HG03432 (cell line): ENCODE measurements around the gene BAG3.

Experiments
- ATAC-seq: cut with Tn5 transposase; IDR thresholded peaks from one replicate; pipeline ENCODE4 v1.9.1; 2021; ENCODE audit warnings: mild to moderate bottlenecking, moderate library complexity; ENCODE audit not compliant: unreplicated experiment

BAG3 gene

DNA sequence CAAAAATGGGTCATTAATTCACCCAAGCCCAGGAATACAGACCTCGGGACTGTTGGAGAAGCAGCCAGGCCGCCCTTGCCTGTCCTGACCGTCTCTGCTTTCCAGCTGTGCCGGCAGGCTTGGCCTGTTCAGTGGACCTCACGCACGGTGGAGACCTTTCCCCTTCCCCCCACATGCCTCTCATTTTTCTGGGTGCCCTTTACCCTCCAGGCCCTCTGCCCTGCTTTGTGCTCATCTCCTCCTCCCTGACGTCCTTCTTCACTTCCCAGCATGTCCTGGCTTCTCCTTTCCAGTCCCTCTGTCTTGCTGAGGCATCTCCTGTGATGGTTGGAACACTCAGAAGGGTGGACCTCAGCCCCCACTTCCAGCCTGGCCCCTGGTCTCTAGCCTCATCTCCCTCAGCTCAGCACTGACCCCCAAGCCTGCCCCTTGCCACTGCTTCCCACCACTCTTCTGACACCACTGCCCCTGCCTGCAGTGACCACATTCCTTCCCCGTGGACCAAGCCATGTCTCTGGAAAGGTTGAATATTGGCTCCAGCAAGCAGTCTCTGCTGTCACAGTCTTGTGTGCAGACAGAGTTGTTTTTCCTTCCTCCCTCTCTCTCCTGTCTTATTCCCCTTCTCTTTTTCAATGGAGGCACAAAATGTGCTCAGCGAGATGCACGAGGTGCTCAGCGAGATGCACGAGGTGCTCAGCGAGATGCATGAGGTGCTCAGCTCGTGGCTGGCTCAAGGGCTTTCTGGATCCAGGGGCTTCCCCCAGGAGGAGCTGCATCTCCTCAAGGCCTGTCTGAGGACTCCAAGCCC lies 14.9 kb downstream of the BAG3 start:
- no peak for ATAC-seq

DNA sequence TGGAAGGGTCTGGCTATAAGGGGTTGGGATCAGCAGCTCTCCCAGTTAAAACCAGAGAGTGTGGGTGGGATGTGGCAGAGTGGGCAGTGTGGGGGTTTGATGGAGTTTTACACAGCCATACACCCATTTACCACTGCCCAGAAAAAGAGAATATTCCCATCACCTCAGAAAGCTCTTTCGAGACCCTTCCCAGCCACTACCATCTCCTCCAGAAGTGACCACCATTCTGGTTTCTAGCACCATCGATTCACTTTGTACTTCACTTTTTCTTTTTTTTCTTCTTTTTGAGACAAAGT lies 15.5 kb downstream of the BAG3 start:
- no peak for ATAC-seq

DNA sequence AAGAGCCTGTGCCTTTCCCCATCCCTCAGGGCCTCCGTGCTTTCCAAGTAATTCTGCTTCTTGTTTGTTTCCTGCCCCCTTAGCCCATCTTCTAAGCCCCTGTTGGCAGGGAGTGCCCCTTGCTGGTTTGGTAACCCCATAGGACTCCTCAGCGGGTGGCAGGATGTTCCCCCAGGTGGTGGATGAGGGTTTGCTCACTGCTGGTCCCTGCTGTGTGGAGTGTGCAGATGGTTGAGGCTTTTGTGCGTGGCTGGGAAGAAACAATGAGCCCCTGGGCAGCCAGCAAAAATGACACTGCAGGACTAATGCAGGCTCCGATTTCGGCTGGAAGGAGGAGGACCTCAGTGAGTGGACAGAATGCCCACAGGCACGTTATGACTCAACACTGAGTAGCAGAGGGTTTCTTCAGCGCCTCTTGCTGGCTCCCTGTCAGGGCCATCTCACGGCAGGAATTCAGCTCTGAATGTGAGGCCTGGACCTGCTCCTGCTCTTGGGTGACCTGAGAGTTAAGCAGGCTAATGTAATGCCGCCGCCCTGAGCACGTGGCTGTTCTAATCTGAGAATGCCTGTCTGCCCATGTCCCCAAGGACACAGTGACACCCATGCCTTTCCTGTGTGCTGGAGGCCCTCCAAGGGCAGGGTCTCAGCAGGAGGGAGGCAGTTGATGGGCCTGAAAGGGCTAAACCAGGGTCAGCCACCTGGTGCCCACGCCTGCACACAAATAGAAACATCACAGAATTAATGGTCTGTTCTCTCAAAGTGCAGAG lies 16.6 kb downstream of the BAG3 start:
- no peak for ATAC-seq

DNA sequence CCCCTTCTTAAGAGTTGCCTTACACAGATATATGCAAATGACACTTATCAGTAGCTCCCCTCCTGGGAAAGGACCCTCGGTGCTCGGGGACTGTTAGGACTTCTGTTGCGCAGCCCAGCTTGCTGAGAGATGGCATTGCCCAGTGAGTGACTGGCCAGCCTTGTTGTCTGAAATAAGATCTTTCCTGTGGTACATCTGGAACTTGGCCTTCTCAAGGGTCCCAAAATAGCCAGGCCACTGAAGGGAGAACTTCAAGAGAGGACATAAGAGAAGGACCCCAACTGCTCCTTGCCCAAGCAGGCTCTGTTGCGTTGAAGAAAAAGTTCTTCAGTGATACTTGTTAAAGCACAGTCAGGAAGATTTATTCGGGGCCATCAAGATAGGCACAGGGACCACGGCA lies 17.3 kb downstream of the BAG3 start:
- ATAC-seq, result no peak

DNA sequence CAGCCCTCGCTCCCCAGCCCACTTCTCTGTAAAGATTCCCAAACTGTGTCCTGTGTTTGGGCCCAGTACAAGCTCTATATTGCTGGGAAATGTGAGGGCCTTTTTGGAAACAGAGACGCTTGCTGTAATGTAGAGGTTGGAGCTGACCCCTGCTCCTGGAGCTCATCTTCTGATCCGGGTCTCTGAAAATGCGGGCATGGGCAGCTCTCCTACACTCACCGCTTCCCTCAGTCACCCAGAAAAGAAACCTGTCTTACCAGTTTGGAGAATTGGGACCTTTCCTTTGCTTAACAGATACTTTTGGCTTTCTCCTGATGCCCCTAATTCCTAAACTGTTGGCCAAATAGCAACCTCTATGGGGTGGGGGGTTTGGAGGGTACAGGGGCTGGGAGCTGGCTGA lies 18.2 kb downstream of the BAG3 start:
- ATAC-seq, result no peak

DNA sequence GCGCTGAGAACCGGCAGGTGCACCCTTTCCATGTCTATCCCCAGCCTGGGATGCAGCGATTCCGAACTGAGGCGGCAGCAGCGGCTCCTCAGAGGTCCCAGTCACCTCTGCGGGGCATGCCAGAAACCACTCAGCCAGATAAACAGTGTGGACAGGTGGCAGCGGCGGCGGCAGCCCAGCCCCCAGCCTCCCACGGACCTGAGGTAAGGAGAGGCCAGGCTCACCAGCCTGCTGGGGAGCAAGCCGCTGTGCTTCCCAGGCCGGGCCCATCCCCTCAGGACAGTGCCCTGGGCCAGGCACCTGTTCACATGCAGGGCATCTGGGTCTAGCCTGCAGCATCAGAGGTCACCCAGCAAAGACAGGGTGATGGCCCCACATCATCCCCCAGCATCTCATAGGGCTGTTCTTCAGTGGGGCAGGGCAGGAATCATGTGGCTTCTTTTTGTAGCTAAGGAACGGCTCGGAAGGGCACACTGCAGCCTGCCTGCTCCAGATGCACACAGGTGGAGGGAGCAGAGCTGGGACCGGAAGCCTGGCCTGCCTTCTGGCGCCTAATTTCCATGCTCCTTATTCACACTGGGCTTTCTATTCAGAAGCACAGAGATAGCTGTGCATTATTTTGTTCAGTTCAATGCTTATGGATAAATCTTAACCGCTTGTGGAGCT lies 18.9 kb downstream of the BAG3 start:
- no peak for ATAC-seq

DNA sequence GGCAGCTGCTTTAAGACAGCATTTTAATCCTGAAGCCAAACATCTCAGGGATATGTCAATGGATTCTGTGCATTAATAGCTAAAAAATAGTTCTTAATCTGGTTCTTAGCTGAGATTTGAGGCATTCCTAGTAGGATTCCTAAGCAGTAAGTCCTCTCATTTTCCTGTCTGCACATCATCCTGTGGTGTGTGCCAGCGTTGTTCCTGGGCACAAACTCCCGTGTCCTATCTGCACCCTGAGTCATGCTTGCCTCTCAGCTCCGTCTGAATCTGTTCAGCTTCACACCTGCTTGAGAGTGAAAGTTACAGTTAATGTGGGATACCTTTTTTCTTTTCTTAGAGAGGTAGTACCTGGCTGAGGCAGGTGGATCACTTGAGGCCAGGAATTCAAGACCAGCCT lies 19.5 kb downstream of the BAG3 start:
- no peak for ATAC-seq

DNA sequence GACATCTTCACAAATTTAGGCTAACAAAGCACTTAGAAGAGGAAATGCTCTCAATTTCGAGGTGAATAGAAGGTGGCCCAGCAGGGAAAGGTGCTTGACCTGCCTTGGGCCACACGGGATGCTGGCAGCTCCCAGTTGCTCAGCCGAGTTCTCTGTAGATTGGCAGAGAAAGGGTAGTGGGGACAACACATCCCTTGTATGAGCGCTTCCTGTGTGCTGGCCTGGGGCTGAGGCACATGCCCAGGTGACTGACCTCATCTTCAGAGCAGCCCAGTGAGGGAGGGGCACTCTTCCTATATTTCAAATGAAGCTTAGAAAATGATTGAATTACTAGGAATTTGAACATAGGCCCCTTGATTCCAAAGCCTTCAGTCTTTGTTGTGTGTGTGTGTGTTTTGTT lies 20.2 kb downstream of the BAG3 start:
- ATAC-seq, result no peak

DNA sequence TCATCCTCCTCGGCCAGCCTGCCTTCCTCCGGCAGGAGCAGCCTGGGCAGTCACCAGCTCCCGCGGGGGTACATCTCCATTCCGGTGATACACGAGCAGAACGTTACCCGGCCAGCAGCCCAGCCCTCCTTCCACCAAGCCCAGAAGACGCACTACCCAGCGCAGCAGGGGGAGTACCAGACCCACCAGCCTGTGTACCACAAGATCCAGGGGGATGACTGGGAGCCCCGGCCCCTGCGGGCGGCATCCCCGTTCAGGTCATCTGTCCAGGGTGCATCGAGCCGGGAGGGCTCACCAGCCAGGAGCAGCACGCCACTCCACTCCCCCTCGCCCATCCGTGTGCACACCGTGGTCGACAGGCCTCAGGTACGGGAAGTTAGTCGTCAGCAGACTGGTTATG lies 21.1 kb downstream of the BAG3 start:
- no peak for ATAC-seq

DNA sequence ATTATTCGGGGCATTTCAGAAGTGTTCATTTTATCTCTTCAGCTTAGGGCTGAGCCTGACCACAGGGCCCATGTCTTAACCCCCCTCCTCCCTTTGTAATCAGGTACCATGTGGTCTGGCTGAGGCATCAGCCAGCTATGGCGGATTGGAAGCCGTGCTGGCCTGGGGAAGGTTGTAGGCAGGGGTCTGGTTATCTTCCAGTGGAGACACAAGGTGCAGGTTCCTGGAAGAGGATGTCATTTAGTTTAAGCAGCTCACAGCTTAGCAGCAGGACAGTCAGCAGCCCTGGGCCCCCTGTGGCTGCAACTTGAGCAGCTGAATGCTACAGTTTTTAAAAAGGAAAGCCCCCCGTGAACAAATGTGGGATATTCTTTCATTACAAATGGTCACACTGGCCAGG lies 22.1 kb downstream of the BAG3 start:
- no peak for ATAC-seq

DNA sequence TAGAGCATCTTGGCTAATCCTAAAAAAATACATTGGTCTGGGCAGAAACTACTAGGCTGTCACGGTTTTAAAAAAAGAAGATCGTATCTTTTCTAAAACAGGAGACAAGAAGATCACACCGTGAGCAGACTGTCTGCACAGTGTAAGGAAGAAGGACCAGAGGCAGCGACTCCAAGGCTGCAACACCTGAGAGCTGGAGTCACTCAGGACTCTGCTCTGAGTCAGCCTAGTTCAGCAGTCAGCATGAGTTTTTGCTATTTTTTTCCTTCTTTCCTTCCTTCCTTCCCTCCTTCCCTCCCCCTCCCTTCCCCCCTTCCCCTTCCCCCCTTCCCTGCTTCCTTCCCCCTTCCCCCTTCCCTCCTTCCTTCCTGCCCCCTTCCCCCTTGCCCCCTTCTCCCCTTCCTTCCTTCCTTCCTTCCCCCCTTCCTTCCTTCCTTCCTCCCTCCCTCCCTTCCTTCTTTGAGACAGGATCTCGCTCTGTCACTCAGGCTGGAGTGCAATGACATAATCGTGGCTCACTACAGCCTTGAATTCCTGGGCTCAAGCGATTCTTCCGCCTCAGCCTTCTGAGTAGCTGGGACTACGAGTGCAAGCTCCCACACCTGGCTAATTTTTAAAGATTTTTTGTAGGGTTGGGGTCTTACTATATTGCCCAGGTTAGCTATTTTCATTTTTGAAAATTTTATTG lies 24.4 kb downstream of the BAG3 start:
- ATAC-seq, result no peak

DNA sequence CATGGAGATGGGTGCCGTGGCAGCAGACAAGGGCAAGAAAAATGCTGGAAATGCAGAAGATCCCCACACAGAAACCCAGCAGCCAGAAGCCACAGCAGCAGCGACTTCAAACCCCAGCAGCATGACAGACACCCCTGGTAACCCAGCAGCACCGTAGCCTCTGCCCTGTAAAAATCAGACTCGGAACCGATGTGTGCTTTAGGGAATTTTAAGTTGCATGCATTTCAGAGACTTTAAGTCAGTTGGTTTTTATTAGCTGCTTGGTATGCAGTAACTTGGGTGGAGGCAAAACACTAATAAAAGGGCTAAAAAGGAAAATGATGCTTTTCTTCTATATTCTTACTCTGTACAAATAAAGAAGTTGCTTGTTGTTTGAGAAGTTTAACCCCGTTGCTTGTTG lies 25.9 kb downstream of the BAG3 start:
- ATAC-seq, result no peak

DNA sequence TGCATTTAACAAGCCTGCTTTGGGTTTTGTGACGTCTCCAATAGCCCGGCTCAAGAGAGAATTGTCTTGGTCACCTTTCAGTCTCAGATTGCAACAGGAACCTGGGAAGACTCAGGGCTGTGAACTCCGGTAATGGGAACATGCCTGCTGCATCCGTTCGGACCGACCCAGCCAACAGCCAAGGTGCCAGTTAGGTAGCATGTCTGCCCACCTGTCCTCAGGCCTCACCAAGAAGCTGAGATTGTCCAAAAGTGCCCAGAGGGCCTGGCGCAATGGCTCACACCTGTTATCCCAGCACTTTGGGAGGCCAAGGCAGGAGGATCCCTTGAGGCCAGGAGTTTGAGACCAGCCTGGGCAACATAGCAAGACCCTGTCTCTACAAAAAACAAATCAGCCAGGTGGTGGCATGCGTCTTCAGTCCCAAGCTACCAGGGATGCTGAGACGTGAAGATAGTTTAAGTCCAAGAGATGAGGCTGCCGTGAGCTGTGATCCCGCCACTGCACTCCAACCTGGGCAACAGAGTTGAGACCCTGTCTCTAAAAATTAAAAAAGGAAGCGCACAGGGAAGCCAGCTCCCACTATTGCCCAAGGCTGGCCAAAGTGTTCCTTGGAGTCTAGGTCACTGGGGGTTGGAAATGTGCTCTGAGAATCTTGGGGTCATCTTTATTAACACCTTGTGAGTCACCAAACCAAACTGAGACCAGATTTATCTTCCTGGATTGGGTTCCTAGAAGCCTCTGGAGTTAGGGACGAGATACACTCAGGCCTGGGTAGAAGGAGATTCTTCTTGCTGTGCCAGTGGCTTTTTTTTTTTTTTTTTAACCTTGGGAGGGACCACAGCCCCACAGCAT lies 26.9 kb downstream of the BAG3 start:
- ATAC-seq, result no peak

DNA sequence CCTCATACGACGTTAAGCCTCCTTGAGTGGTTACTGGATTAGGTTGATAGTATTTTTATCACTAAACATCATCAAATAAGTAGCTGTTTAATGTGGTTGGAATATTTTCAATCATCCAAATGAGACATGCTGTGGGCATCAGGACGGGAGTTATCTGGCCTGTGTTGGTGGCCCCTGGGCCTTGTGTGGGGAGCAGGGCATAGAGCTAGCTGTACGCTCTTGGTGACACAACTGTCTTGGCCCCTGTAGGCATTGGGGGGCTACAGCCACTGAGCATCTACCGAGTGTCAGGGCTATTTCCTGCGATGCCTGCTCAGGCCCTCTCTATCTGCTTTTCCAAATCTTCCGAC lies 28.3 kb downstream of the BAG3 start:
- ATAC-seq, result no peak

DNA sequence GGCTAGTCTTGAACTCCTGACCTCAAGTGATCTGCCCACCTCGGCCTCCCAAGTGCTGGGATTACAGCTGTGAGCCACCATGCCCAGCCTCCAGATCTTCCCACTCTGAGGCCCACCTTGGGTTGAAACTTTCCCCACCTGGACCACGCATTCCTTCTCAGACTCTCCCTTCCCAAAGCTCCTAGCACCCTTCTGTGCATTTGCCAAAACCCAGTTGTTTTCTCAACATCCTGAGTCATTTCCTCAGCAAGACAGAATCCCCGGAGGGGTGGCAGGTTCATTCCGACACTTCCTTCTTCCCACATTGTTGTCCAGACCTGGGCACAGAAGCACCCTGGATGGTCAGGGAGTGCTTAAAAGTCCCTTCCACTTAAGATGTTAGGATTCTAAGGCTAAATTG lies 28.9 kb downstream of the BAG3 start:
- ATAC-seq, result no peak

DNA sequence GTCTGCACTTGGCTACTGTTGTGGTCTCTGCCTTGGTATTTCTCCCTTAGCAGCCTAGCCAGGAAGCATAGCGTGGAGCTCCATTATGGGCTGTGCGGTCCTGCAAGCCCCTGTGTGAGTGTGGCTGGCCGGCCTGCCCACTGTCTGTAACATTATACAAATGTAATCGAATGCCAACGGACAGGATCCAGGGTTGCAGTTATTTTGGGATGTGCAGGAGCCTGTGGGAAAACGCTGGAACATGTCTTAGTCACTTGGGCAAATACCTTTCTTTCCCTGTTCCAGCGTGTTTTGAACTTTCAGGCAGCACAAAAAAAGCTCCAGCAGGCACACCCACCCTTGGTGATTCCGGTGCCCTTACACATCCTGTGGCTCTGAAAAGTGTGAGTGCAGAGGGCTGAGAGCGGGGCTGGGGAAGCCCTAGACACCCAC lies 29.5 kb downstream of the BAG3 start:
- no peak for ATAC-seq

DNA sequence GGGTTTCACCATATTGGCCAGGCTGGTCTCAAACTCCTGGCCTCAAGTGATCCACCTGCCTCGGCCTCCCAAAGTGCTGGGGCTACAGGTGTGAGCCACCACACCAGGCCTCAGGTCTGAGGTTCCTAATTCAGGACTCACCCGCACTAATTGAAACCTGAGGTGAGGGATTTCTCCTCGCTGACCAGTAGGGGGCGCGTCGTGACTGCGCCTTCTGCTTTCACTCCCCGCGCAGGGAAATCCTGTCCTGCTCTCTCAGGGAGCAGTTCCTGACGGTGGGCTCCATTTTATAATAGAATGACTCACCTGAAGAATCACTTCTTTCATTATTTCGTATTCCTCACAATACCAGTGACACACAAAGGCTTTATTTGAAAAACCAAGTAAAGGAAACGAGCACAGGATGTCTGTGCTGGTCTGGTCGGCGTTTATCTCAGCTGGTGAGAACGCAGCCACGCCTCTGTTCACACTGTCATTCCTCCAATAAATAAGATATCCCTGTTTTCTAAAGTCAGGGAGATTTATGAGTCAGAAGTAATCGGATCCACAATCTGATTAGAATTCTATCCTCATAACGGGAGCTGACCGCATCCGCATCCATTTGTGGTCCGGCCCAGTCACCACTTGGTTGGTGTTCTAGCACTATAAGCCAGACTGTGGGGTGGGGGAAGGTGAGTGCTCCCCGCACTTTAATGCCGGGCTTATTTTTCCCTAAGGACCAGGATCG lies 35.4 kb downstream of the BAG3 start:
- ATAC-seq, result peak; percentile 84

DNA sequence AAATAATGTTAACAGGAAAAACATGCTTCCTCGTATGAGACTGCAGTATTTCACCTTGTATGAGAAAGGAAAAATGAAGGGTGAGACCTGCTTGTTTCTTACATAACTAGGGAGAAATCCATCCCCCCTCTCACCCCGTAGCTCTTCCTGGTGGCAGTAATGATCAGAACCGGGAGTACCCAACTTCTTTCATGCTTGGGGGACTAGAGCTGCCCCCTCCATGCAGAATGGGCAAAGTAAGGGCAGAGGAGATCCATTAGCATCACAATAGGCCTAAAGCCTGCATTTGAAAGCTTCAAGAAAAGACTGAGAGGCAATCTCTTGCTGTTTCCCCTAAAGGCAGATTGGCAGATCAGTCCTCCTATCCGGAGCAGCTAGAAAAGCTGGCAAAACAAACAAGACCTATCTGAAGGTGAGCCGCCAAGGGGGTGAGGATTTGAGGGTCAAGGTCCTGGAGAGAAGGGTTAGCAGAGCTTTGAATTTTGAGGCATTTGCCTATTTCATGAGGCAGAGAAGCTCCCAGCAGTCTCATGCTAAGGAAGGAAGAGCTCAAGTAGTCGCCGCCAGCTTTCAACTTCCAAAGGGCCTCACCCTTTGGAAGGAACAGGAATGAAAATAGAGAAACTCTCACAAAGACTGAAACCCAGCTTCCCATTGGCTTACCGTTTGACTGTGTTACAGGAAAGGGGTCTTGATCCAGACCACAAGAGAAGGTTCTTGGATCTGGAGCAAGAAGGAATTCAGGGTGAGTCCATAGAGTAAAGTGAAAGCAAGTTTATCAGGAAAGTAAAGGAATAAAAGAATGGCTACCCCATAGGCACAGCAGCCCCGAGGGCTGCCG lies 36.2 kb downstream of the BAG3 start:
- ATAC-seq, result no peak

DNA sequence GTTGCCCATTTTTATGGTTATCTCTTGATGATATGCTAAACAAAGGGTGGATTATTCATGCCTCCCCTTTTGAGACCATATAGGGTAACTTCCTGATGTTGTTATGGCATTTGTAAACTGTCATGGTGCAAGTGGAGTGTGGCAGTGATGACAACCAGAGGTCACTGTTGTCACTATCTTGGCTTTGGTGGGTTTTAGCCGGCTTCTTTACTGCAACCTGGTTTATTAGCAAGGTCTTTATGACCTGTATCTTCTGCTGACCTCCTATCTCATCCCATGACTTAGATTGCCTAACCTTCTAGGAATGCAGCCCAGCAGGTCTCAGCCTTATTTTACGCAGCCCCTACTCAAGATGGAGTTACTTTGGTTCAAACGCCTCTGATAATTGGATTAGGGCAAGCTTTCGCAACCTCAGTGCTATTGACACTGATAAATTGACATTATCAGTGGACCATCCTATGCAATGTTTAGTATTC lies 36.9 kb downstream of the BAG3 start:
- no peak for ATAC-seq
